HG03280 (cell line): ENCODE measurements around the gene POM121L2.
A peak's percentile ranks its signal among the peaks of the same experiment; 100 is the strongest.

ENCODE experiments used
- ATAC-seq: cut with Tn5 transposase; IDR thresholded peaks from one replicate; pipeline ENCODE4 v1.9.1; 2021; ENCODE audit warnings: mild to moderate bottlenecking, moderate library complexity; ENCODE audit not compliant: unreplicated experiment

Gene POM121L2

DNA sequence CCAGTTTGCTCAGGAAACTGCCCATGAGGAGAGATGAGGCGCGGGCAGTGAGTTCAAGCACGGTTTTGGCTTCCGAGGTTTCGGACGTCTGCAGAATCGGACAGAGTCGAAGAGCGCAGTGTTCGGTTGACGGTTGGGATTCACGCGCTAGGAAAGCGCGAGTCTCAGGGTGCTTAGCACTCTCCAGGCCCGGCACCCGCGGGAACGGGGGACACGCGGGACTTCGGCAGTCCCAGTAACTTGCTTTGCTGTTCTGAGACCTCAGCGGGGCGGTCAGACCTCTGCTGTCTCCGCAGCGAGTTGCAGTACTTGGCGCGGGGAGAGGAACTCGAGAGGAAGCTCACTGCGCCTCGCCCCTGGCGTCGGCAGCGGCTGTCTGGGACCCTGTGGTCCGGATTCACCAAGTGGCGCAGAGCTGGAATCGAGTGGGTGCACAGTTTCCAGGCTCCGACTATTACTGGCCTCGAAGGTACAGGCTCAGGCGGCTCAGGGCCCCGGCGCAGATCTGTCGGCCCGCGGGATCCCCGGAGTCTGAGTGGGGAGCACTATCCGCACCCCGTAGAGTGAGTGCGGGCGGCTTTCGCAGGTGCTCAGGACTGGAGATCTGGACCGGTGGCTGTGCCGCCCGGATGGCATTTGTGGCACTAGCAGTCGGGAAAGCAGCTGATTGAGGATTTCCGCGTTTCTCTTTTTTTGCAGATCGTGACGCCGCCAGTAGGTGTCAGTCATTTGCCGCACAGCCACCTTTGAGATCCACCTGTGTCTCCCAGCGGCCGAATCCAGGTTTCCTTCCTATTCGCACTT lies at the start of gene POM121L2:
Gene POM121L2 (minus strand): TSS at position 128 of the 804 bp plus-strand sequence. CDS start 103 bp downstream, at position 25.
- ATAC-seq, result peak; percentile 60

DNA sequence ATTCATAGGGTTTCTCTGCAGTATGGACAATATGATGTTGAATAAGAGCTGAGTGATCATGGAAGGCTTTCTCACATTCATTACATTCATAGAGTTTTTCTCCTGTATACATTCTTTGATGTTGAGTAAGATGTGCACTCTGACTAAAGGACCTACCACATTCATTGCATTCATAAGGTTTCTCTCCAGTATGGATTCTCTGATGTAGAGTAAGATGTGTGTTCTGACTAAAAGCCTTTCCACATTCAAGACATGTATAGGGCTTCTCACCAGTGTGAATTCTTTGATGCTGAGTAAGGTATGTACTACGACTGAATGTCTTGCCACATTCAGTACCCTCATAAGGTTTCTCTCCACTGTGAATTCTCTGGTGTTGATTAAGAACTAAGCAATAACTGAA lies 47.2 kb upstream of the POM121L2 start:
- no peak for ATAC-seq

GRCh38 chr6:27358786-27359185 lies 46.7 kb upstream of the POM121L2 start:
- ATAC-seq, result no peak

DNA sequence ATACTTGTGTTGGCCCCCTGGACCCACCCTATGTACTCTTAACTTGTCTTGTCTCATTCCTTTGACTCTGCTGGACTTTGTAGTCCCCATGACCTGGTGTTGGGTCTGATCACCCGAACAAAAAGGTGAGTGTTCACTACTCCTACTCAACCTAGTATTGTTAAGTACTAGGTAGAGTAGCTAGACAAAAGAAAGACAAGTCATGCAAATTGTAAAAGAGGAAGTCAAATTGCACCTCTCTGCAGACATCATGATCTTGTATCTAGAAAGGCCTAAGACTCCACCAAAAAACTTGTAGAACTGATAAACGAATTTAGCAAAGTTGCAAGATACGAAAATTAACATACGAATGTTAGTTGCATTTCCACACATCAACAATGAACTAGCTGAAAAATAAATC lies 40.8 kb upstream of the POM121L2 start:
- no peak for ATAC-seq

DNA sequence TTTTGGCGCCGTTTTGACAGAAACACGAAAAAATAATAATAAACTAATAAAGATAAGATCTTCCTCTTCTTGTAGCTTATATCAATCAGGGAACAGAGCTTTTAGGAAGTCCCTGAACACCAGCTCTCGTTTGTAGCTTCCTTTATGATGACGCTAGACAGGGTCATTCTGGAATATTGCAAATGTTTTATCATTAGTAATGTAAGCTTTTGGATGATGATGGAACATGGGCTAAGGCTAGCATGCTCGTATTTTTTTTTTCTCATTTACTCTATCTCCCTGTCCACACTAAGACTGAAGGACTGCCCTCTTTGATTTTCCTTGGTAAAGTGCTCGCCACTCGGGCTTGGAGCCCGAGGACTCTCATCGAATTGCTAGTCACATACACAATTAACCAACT lies 22.1 kb upstream of the POM121L2 start:
- ATAC-seq, result no peak

- no peak for ATAC-seq
These were observed 21.6 kb upstream of the POM121L2 start for GRCh38 chr6:27333642-27334040.

DNA sequence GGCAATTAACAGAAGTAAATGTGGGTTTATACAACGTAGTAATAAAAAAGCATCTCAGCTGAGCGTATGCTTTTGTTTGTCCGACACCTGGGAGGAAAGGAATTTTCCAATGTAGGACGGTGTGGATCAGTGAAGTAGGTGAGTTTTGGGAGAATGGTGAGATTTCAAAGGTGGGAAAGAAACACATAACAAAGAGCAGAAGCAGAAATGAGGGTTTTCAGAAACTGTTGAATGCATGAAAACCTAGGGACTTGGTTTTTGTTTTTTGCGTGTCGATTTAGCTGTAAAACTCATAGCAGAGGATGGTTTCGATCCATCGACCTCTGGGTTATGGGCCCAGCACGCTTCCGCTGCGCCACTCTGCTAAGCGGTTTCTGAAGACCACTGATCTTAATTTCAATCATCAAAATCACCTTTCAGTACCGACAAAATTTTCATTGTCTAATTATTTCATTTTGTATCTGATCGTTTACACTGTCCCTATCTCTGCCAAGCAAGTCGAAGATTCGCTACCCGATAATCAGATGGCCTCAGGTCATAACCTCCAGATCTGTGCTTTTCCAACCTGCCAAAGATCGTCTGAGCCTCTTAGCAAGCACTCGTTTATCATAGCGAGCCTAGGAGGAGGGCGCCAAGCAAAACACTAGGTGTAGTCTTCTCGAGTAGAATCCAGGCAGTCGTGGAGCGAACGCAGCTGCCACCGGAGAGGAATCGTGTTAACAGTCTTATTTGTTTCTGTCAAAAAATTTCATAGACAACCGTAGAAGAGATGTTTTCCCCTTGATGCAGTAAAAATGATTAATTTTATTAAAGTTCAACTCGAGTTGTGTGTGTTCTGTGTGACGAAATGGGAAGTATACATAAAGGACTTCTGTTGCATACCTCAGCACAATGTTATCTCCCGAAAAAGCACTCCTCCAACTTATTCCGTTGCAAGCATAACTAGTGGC lies 20.9 kb upstream of the POM121L2 start:
- ATAC-seq, result no peak

DNA sequence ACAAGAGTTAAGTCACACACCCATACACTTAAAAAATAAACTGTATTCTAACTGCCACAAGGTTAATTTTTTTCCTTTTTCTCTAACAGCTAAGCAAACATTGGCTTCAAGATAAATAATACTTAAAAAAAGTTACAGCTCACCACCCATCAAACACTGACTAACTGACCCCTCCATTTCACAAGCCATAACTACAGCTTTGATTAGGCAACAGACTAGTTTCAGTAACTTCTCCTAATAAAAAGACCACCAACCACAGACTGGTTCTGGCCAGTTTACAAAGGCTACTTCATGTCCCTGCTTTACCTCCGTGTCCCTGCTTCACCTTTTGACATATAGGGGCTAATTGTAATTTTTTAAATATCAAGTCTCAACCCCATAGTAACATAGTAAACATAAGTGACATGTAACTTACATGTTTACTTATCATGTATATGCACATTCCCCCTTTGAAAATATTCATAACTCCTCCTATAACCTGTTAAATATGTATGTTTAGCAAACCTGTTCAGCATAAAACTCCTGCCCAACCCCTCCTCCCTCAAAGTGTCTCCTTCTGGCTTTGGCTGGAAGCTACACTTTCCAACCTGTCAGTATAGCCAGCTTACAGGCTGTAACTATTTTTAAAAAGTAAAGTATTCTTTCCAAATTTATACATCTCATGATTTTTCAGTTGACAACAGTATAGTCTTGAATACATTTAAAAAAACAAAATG lies 15.1 kb upstream of the POM121L2 start:
- ATAC-seq, result no peak

DNA sequence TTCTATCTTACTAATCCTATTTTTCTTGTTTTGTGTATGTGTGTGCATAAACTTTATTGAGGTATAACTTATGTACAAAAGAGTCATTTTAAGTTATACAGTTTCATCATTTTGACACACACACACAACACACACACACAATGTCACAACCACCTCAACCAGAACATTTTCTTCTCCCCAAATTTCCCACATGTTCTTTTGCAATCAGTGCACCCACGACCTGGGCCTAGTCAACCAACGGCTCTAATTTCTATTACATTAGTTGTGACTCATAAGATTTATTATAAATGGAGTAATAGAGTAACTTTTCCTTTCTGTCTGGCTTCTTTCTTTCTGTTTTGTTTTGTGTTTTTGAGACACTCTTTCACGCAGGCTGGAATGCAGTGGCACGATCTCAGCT lies 9.8 kb upstream of the POM121L2 start:
- no peak for ATAC-seq

DNA sequence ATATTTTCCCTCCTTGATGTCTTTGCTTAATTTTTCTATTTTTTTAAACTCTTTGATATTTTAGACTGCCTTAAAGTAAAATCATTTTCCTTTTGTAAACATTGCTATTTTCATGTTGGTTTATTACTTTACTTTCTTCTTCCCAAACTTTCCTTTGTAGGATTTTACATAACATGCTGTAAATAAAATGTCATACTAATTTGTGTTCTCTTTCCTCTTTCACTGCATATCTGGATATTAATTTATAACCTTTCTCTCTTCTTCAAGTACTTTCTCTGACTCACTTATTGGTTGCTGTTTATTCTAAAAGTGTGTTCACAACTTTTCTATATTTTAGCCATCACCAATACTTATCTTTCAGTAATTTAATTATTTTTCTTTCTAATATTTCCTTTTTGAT lies 9.3 kb upstream of the POM121L2 start:
- no peak for ATAC-seq

DNA sequence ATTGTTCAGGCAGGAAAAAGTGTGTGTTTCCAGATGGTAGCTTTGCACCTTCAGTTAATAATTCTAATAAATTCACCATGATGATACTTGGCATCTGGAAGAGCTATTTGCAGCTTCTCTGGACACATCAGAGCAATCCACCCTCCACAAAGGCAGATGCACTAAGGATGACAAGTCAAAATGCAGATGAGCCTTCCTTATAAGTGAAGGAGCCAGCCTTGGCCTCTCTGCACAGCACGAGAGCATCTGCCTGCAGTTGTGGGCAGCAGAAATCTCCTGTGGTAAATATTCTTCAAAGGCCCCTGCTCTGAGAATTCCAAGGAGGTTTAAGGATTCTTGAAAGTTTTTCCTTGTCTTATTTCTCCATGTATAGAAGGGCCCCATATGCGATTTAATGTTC lies 6.9 kb upstream of the POM121L2 start:
- ATAC-seq, result no peak

GRCh38 chr6:27314046-27314445 lies 2.0 kb upstream of the POM121L2 start:
- ATAC-seq, result no peak

DNA sequence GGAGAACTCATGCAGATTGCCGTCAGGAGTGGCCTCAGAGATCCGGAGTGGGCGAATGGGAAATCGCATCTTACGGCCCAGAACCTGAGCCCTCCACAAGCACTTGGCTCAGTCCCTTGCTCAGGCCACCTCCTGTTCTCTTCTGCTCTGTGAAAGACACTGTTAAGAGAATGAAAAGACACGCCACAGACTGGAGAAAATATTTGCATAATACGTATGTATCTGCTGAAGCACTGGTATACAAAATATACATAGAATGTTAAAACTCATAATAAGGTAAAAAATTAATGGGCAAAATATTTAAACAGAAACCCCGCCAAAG lies 838 bp upstream of the POM121L2 start:
- ATAC-seq, result peak; percentile 45

- ATAC-seq, result no peak
These were observed 297 bp downstream of the POM121L2 start for GRCh38 chr6:27311806-27312145.

DNA sequence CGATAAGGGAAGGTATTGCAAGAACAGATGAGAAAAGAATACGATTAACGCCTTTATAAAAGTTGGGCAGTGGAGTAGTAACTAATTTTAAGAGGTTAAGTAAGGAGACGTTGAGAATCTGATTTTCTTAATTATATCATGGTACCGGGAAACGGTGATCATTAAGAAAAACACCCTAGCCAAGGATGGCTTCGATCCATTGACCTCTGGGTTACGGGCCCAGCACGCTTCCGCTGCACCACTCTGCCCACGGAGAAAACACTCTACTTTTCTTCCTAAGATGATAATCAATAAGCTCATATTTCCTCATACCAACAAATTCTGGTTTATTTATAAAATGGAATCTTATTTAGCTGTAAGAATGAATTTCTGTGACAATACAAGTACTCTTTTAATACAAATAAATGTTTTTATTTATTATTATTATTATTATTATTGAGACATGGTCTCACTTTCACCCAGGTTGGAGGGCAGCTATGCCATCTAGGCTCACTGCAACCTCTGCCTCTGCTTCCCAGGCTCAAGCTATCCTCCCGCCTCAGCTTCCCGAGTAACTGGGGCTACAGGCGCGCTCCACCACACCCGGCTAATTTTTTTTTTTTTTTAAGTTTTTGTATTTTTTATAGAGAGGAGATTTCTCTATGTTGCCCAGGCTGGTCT lies 8.3 kb downstream of the POM121L2 start:
- no peak for ATAC-seq

DNA sequence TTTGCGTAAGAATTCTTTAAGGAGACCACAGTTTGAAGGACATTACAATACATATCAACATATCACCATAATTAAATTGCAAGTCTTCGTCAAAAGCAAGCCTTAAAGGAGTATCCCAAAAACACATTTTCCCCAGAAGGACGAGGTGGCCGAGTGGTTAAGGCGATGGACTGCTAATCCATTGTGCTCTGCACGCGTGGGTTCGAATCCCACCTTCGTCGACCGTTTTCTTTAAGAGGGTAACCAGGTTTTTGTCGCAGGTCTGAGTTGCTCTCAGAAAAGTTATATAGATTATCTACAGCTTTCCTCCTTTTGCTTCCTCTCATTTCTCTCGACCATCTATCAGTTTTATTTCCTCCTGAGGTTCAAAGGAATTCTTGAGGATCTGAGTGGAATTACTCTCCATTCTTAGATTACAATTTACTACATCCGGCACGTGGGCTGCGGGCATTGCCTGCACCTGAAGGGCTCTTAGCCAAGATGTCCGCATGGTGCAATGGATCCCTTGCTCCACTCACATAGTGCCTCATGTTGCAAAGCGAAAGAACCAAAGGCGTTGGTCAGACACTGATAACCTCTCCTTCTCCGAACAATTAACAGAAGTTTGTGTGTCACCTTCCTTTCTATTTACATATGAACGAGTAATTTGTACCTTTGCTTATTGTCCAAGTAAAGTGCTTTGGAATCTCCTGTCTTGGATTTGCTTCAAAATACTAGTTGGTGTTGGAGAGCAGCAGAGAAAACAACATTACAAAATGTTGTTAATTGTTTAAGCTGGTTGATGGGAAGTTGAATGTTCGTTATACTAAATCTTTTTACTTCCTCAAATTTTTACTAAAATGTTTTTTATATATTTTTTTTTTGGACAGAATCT lies 14.0 kb downstream of the POM121L2 start:
- no peak for ATAC-seq

DNA sequence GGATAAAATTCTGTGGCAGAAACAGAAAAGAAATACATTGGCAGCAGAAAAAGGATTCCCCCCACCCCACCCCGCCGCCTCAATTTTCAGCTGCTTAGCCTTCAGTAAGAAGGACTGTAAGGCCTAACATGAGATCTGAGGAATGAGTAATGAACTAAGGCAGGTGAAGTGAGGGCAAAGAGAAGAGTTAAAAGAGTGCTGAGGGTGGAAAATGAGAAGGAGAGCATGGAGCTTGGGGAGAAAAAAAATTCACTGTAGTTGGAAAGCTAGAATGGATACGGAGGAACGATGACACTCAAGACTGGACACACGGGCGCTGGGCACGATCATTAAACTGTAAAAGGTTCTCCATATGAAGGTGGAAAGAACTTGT lies 14.6 kb downstream of the POM121L2 start:
- ATAC-seq, result no peak

- no peak for ATAC-seq
These were observed 15.8 kb downstream of the POM121L2 start for GRCh38 chr6:27296106-27296783.

DNA sequence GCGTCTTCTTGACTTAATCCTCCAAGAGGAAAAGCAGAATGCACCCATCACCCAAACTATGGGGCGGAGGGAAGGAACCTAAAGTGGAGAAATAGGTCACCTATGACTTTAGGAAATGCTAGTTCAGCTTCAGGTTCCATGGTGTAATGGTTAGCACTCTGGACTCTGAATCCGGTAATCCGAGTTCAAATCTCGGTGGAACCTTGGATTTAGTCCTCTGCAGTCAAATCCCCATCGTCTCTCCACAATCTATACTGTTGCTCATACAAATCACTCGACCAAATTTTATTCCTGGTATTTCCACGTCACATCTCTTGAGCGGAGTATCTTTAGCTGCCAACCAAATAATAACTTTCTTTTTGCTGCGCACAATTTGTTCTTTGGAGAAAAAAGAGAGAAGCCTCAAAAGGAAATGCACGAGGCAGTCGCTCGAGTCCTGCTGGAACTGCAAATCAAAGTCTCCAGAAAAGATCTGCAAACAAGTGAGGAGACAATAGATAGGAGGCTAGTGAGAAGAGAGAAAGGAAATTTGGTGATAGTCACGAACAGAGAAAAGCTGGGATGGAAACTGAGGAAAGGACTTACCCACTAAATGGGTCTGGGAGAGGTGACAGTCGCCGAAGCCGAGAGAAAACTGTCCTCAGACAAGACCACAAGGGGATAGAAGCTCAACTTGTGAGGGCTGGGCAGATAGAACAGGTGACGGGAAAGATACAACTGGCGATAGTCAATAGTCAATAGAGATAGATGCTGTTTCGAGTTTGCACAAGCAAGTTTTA lies 16.6 kb downstream of the POM121L2 start:
- ATAC-seq, result no peak
